Frontal cortex (tissue), 4 donors: ENCODE results near the gene OAF. TPM values are rescaled to one million over a fixed set of nuclear protein-coding genes. Genes with fewer than 3 reads are reported as not detected.

ENCODE experiments used
- DNase-seq, 2 donors: peaks; one replicate each; pipeline ENCODE4 v3.0.0; 2012; ENCODE audit warnings: low spot score in 2 of 2
- FAIRE-seq: peaks from 2 replicates; lab custom pipeline; 2012; peaks lifted over from hg19 to GRCh38; lab: Jason Lieb, UNC
- total RNA-seq: library from RNA; depleted of rRNA; stranded (reverse); fragments of >200 nt; gene quantifications from one replicate; pipeline ENCODE4 v1.2.3, GENCODE V29; 2014
- donor health status: control.
- donor health status: control.
- donor health status: control.

The OAF gene
- total RNA-seq, 1 donor from 2014 or later, result 1.2 TPM

DNA sequence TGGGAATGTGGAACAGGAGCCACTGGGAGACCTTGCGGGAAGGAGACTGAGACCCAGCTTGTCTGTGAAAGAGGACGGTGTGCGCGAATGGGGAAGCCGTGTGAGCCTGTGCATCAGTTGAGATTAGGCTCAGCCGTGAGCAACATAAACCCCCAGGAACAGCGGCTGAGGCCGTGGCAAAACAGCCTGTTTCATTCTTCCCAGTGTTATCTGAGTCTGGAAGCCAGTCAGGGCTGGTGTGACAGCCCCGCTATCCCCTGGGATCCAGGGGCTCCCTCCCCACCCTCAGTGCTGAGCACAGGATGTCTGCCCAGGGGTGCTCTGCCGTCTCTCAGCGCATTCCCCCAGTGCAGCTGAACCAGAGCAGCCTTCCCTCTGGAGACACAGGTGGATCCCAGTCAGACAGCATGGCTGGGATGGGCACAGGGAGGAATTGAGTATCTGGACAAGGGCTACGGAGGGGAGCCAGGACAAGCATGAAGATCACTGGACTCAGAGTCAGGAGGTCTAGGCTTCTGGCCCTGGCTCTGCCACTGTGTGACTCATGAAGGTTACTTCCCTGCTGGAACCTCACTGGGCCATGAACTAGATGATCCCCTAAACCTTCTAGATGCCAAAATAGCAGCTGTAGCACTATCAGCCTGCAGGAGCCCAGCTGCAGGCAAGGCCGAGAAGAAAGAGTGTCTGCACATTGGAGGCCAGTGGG, 8.6 kb downstream of the OAF start:
- FAIRE-seq (no peak), DNase-seq (no peak)

DNA sequence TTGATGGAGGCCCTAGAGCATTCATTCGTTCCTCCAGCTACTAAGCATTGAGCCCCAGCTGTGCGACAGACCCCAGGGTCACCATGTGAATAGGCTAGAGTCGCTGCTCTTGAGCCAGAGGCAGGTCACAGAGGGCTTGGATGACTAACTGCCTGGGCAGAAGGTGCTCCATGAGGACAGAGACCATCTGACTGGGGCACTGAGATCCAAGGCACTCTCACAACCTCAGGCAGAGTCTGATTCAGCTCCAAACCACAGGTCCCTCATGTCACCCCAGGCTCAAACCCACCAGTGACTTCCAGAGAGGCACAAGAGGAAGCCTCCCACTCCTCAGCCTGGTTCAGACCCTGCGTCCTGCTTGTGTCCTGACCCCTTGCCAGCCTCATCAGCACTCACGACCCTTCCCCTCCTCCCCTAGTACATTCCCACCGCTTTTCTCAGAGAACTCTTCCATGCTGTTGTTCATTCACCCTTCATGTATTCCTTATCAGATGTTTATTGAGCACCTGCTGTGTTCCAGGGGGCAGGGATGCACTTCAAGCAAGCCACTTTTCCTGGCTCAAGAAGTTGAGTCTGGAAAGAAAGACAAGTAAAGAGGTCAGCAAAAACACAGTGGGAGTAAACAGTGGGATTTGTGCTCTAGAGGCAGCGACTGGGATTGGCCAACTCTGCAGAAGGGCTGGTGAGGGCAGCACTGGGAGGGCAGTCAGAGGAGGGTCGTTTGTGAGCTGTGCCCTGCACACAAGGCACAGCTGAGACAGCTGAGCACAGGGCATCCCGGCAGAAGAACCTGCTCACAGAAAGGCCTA, 9.3 kb downstream of the OAF start:
- DNase-seq (no peak), FAIRE-seq (no peak)

DNA sequence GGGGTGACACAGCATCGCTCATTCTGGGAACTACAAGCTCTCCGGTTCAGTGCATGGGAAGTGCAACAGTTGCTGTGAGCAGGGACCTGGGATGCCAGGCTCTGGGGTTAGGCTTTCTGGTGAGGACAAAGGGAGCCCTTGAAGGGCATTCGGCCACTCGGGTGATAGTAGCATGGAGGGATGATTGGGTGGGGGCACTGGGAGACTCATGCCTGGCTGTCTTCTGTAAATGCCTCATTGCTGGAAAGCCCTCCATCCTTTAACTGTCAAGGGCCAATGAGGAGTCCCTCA, 9.9 kb downstream of the OAF start:
- FAIRE-seq (no peak), DNase-seq (no peak)

DNA sequence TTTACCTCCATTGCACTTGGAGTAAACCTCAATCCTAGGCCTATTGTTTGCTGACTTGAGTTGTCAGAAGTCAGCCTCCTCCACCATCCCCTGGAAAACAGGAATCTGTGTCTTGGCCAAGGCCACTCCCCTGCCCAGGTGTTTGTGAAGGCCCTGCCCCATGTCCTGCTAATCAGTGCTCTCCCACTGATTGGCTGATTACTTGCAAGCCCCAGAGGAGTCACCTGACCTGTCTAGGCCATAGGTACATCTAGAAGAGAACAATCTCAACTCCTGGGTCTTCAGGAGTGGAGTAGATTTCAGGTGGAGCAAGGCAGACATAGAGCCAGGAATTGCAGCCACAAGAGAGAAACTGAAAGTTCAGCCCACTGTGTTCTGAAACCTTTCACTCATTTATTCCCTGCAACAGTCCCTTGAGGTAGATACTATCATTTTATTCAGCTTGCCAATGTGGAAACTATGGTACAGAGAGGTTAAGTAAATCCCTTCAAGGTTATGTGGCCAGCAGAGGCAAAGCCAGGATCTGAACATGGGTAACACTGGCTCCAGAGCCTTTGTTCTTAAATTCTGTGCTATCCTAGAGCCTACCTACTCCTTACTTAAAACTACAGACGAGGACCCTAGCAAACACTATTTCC, 10.4 kb downstream of the OAF start:
- no peak for DNase-seq
- FAIRE-seq, result no peak

DNA sequence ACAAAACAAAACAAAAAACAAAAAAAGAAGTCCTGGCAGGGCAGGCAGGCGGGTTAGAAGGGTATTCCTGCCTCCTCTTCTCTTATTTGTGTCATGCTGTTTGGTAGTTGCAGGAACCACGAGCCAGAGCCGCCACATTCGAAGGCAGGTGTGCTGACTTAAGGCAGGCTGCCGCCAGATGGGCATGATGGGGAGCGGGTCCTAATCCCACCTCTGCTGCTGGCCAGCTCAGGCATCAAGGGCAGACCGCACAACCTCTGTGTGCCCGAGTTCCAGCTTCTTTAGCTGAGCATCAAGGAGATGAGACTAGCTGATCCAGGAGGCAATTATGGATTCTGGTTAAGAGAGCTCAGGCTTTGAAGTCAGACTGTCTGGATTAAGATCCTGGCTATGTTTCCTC, 12.1 kb downstream of the OAF start:
- FAIRE-seq (no peak), DNase-seq (no peak)

DNA sequence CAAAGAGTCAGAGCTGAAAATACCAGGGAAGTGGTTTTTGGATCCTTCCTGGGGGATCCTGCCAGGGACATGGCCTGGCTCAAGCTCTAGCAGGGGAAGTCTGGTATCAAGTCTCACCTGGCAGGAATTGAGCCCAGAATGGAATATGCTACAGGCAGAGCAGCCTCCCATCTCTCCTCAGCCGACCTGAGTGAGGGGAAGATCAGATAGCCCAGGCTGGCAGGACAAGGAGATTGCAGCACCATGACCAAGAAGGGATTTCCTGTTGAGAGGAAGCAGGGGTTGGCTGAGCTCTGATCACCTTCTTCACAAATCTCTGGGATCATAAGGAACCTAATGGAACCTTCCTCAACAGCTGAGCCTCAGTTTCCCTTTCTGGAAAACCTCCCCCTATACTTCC, 13.0 kb downstream of the OAF start:
- DNase-seq, result no peak
- no peak for FAIRE-seq

DNA sequence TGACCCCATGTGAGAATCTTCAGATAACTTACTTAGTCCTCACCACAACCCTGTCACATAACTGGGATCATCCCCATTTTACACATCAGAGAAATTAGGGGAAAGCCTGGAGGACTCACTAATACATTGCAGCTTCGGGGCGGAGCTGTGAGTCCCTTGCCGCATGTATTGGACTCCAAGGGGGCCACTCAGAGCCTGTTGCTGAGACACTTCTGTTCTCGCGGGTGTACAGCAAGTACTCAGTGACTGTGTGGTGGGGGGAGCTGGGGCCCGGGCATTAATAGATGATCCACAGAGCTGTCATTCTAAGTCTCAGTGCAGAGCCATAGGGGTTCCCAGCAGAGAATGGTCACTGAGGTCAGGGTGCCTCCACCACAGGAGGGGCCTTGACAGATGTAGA, 13.5 kb downstream of the OAF start:
- FAIRE-seq, result no peak
- DNase-seq, result no peak

DNA sequence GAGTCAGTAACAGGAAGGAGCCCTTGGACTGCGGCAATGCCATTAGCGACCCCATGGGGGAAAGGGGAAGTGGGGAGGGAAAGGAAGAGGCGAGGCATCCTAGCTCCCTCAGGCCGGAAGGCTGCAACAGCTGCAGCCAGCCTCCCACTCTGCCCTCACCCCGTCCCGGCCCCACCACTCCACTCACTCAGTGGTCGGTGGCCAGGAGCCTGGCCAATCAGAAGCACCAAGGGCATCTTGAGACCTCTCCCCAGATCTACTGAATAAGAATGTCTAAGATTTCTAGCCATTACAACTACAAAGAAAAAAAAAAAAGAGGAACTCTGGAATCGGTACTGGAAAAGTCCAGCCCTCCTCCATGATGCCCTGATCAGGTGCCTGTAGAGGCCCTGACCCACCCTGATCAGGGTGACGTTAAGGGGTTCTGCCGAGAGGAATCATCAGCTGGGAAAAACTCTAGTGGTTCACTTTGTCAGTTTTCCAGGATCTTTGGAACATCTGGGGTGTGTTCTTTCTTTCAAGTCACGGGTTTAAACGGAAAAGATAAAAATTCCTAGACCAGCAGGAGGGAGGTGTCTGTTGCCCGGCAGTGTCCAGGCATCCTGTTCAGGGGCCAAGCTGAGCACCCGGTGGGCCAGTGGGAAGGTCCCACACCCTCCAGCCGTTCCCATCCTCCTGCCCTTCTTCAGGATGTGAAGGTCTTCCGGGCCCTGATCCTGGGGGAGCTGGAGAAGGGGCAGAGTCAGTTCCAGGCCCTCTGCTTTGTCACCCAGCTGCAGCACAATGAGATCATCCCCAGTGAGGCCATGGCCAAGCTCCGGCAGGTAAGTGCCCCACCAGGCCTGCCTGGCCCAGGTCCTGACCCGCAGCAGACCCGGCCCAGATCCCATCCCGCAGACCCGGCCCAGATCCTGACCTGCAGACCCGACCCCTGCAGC, 14.4 kb downstream of the OAF start:
- FAIRE-seq, result no peak
- DNase-seq, result no peak

DNA sequence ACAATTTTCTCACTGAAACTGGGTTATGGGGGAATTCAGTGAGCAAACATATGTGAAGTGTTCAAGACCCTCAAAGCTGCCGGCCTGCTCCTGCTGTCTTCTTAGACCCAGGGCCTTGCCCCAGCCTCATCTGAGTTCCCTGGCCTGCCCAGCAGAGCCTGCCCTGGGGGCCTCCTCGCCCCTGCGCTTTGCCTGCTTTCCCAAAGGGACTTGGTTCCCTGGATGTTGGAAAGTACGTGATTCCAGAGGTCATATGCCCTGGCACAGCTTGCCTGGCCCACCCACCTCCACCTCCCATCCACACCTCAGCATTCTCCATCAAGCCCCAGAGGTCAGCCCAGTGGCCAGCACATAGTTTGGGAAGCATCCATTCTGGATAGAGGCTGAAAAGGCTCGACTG, 15.4 kb downstream of the OAF start:
- DNase-seq, result no peak
- no peak for FAIRE-seq

DNA sequence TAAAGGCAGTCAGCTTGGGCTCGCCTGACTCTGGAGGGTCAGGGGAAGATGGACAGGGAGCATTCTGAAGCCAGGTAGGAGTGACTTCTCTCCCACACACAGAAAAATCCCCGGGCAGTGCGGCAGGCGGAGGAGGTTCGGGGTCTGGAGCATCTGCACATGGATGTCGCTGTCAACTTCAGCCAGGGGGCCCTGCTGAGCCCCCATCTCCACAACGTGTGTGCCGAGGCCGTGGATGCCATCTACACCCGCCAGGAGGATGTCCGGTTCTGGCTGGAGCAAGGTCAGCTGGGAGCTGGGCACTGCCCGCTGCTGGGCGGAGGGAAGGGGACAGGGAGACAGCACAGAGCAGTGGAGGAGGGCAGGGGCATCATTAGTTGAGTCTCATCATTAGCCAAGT, 15.9 kb downstream of the OAF start:
- FAIRE-seq (no peak), DNase-seq (no peak)

DNA sequence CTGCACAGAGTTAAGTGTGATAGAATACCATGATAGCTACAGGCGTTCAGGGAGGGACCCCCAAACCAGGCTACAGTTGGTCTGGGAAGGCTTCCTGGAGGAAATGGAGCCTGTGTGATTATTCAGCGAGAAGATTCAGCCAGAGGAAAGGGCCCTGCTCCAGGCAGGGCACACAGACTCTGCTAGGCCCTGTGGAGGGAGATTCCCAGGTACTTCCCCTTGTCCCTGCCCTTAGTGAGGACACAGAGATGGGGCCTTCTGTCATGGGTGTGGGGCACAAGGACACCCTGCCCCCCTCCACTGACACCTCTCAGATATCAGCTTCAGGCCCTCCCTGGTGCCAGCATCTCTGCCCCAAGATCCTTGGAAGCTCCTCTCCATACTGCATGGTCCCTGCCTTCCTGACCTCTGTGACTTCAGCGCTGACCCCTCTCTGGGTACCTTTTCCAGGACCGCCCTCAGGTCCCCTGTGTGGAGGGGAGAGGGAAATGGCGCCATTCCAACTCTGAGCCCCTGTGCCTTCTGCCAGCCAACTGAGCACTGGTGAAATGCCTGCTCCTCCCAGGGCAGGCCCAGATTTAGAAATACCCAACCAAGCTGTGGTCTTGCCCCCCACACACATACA, 16.5 kb downstream of the OAF start:
- no peak for DNase-seq
- no peak for FAIRE-seq

DNA sequence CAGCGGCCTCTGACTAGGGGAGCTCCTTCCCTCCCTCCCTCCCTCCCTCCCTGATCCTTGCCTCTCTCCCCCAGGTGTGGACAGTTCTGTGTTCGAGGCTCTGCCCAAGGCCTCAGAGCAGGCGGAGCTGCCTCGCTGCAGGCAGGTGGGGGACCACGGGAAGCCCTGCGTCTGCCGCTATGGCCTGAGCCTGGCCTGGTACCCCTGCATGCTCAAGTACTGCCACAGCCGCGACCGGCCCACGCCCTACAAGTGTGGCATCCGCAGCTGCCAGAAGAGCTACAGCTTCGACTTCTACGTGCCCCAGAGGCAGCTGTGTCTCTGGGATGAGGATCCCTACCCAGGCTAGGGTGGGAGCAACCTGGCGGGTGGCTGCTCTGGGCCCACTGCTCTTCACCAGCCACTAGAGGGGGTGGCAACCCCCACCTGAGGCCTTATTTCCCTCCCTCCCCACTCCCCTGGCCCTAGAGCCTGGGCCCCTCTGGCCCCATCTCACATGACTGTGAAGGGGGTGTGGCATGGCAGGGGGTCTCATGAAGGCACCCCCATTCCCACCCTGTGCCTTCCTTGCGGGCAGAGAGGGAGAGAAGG, 18.1 kb downstream of the OAF start:
- FAIRE-seq, result no peak
- DNase-seq, result no peak

DNA sequence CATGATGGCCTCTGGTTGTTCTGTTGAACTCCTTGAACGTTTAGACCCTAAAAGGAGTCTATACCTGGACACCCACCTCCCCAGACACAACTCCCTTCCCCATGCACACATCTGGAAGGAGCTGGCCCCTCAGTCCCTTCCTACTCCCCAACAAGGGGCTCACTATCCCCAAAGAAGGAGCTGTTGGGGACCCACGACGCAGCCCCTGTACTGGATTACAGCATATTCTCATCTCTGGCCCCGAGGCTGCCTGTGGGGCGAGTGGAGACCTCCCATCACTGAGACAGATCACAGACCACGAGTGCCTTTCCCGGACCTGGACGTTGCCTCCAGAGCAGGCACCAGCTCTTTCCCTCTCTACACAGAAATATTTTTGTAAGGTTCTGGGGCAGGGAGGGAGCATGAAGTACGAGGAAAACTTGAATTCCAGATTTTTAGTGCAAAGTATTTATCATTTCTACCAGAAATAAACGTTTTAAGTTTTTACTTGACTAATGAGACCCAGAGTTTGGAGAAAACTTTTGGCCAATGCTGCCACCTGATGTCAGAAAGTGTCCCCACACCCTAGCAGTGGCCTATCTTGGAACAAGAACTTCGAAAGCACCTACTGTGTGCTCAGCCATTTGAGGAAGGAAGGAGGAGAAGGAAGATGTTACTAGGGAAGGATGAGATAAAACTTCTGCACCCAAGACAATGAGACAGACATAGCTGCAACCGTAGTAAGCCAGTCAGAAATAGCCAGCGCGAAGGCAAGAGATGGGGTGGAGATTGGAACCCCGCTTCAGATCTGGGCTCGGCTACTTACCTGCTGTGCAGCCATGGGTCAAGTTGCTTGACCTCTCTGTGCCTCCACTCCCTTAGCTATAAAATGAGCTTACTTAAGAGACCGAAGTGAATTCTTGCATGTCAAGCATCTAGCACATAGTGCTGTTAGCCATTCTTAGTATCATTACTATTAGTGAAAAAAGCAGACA, 18.9 kb downstream of the OAF start:
- FAIRE-seq (no peak), DNase-seq (peak in 1 of 2 donors; percentile 69)

DNA sequence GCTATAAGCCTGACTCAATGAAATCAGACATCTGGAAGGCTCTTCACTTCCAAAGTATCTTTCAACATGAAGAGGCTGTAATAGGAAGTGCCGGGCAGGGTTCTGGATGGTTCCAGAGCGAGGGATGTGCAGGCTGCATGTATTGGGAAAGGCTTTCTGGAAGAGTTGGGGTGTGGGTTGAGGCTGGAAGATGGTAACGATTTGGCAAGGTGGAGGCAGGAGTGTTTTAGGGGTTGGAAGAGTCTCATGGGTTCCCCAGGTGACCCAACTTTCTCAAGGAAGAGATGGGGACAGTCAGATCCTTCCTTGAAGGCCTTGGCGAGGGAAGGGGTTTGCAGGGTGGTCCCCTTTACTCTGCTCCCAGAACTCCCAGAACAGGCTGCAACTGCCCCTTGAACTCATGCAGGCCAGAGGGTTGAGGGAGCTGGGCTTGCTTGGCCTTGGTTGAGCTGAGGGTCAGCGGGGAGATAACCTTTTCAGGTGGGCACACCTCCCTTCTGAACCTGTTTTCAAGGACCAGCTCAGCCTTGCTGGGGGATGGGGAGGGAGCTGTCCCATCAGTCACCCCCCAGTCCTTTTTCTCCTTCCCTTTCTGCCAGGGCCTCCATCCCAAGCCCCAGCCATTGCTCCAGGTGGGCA, 19.7 kb downstream of the OAF start:
- no peak for FAIRE-seq
- no peak for DNase-seq

DNA sequence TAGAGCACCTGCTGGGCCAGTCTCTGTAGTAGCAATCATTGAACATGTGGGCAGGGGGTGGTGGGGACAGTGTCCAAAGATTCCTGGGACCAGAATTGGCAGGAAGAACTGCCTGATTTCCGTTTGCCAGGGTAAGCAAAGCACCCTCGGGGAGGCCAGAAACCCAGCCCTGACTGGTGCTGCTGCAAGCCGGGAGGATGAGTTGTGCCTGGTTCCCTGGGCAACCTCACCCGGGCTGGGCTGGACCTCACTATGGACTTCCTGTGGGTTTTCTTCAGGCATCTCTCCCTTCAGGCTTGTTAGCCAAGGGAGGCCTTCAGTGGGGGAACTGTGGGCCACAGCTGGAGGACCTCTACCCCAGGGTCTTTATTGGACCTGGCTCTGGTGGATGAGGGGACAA, 21.1 kb downstream of the OAF start:
- FAIRE-seq (no peak), DNase-seq (no peak)

DNA sequence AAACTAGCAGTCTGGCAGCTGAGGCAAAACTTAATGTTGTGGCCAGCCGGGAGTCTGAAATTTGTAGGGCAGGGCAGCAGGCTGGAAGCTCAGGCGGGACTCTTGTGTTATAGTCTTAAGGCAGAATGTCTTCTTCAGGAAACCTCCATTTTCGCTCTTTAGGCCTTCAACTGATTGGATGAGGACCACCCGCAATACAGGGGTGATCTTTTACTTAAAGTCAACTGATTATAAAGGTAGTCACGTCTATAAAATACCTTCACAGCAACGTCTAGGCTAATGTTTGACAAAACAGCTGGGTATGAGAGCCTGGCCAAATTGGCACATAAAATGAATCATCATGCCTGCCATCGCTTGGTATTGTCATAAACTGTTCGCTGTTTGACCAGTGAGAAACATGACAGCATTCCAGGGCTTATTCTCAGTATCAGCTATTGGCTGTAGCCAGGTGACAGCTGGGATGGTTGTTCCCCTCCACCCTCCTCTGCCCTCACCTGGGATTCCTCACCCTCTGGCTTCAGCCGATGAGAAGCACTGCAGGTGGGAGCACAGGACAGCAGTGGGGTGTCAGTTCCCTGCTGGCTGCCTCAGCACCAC, 22.5 kb downstream of the OAF start:
- FAIRE-seq (no peak), DNase-seq (no peak)

DNA sequence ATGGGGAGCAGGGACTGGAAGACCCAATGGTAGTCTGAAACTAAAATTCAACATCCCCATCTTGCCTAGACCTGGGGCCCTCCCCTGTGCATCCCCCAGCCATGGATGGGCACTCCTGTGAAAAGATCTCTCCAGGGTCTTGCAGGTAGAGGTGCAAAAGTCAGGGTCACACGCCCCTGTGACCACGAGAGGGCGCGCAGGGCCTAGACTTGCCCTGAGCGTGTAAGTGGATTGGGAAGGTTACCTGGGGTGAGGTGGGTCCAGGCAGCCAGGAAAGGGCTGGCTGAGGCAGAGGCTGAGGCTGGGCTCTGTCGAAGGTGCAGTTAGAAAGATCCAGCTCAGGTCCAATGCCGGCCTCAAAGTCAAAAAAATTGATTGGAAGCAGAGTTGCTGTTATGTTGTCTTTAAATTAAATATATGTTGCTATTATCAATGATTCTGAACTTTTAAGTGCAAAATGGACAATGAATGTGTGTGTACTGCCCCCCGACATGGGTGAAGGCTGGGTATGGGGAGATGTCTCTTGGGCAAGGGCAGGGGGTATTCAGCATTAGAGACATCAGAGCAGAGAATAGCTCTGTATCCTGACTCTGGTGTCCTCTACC, 24.3 kb downstream of the OAF start:
- no peak for FAIRE-seq
- DNase-seq, result no peak
